Endothelial cell (in vitro differentiated cells): ENCODE results near the gene ATP8A2. TPM values are rescaled to one million over a fixed set of nuclear protein-coding genes. Genes with fewer than 3 reads are reported as not detected.

Experiments
- DNase-seq: peaks from one replicate; pipeline ENCODE4 v3.0.0; 2021; ENCODE audit warnings: low spot score
- H3K27ac Mint-ChIP-seq: one replicate; pipeline ENCODE4 v1.8.0; 2021; ENCODE audit warnings: mixed read lengths, inconsistent platforms; ENCODE audit not compliant: unreplicated experiment
- H3K27me3 Mint-ChIP-seq: one replicate; pipeline ENCODE4 v1.8.0; 2021; ENCODE audit warnings: mild to moderate bottlenecking, moderate library complexity, mixed read lengths, inconsistent platforms; ENCODE audit not compliant: unreplicated experiment
- H3K36me3 Mint-ChIP-seq: one replicate; pipeline ENCODE4 v1.8.0; 2021; ENCODE audit warnings: mild to moderate bottlenecking, low read depth, mixed read lengths, inconsistent platforms; ENCODE audit not compliant: unreplicated experiment
- H3K4me1 Mint-ChIP-seq: one replicate; pipeline ENCODE4 v1.8.0; 2021; ENCODE audit warnings: mild to moderate bottlenecking, mixed read lengths, inconsistent platforms; ENCODE audit not compliant: unreplicated experiment
- H3K4me3 Mint-ChIP-seq: one replicate; pipeline ENCODE4 v1.8.0; 2021; ENCODE audit warnings: mild to moderate bottlenecking, mixed read lengths, inconsistent platforms; ENCODE audit not compliant: unreplicated experiment
- H3K9me3 Mint-ChIP-seq: one replicate; pipeline ENCODE4 v1.8.0; 2021; ENCODE audit warnings: mixed read lengths, inconsistent platforms; ENCODE audit not compliant: unreplicated experiment
- CTCF ChIP-seq: fragments of 200-600 bp; sonication (generic); IDR thresholded peaks from one replicate; pipeline ENCODE4 v1.5.0; 2021; ENCODE audit warnings: antibody characterized with exemption; ENCODE audit not compliant: unreplicated experiment
- total RNA-seq: library from RNA; stranded (reverse); fragmentation: NEBNext Ultra II Directional; extraction: Animal tissue kit (Norgen Biotek cat#: 25700); gene quantifications from one replicate; pipeline ENCODE4 v1.2.1, GENCODE V29; 2021; ENCODE audit not compliant: unreplicated experiment

Gene ATP8A2
- total RNA-seq, 1 donor from 2014 or later = 2.1 TPM

- no peaks in the 10 kb centered on the region for H3K27me3 Mint-ChIP-seq
- H3K4me3 Mint-ChIP-seq = no peak overlapping the region
- peaks cover 29% of the 10 kb centered on the region for H3K4me1 Mint-ChIP-seq
- no peaks in the 10 kb centered on the region for H3K9me3 Mint-ChIP-seq
- TF ChIP-seq CTCF = no peak
- no peak for DNase-seq
- H3K36me3 Mint-ChIP-seq = no peaks in the 10 kb centered on the region
- no peak overlapping the region for H3K27ac Mint-ChIP-seq
These were observed 310.5 kb downstream of the ATP8A2 start for GRCh38 chr13:25682276-25682675.

GRCh38 chr13:25683056-25683455, 311.3 kb downstream of the ATP8A2 start:
- no peak overlapping the region for H3K4me3 Mint-ChIP-seq
- DNase-seq = no peak
- H3K27ac Mint-ChIP-seq = no peak overlapping the region
- H3K4me1 Mint-ChIP-seq = peaks cover 37% of the 10 kb centered on the region
- no peak for TF ChIP-seq CTCF
- no peaks in the 10 kb centered on the region for H3K9me3 Mint-ChIP-seq
- H3K27me3 Mint-ChIP-seq = no peaks in the 10 kb centered on the region
- H3K36me3 Mint-ChIP-seq = no peaks in the 10 kb centered on the region

- Mint-ChIP-seq H3K4me1 (peaks cover 44% of the 10 kb centered on the region), H3K27ac (no peak overlapping the region), H3K27me3 (no peaks in the 10 kb centered on the region)
These were observed 312.0 kb downstream of the ATP8A2 start for GRCh38 chr13:25683662-25684370.

GRCh38 chr13:25684491-25684890, 312.7 kb downstream of the ATP8A2 start:
- Mint-ChIP-seq H3K36me3 (no peaks in the 10 kb centered on the region), H3K9me3 (no peaks in the 10 kb centered on the region), H3K27me3 (no peaks in the 10 kb centered on the region), H3K27ac (no peak overlapping the region), H3K4me1 (peaks cover 45% of the 10 kb centered on the region), H3K4me3 (no peak overlapping the region)
- no peak for DNase-seq
- no peak for TF ChIP-seq CTCF

More at GRCh38 chr13:25683662-25684370, 312.0 kb downstream of the ATP8A2 start:
- H3K4me3 Mint-ChIP-seq = no peak overlapping the region
- no peaks in the 10 kb centered on the region for H3K9me3 Mint-ChIP-seq
- no peak for TF ChIP-seq CTCF
- H3K36me3 Mint-ChIP-seq = no peaks in the 10 kb centered on the region
- no peak for DNase-seq

GRCh38 chr13:25686831-25687470, 315.2 kb downstream of the ATP8A2 start:
- Mint-ChIP-seq H3K4me3 (no peak overlapping the region), H3K36me3 (no peaks in the 10 kb centered on the region), H3K27me3 (no peaks in the 10 kb centered on the region), H3K27ac (no peak overlapping the region), H3K9me3 (no peaks in the 10 kb centered on the region), H3K4me1 (peaks cover 49% of the 10 kb centered on the region)
- TF ChIP-seq CTCF = no peak
- no peak for DNase-seq
